CD4-positive, CD25-positive, alpha-beta regulatory T cell (primary cell): Measurements from ENCODE around the gene FOXP1. TPM values are rescaled to one million over a fixed set of nuclear protein-coding genes. Genes with fewer than 3 reads are reported as not detected.

Experiments used
- ATAC-seq, 2 donors: fragments of 150-1000 bp; cut with Tn5 transposase; one replicate each; pipeline ENCODE4 v1.10.0; 2021; ENCODE audit warnings: low read depth in 2 of 2, moderate number of reproducible peaks in 2 of 2, moderate library complexity in 1 of 2
- DNase-seq, 3 donors: peaks; one replicate each; pipeline versions ENCODE4 v3.0.0 to v3.0.0-alpha.2; 2012 to 2022; ENCODE audit warnings: mixed read lengths in 1 of 3
- H3K27ac ChIP-seq: one replicate; pipeline ENCODE4 v1.7.0; 2013; ENCODE audit warnings: mild to moderate bottlenecking, low read length; ENCODE audit not compliant: insufficient read depth, poor library complexity, severe bottlenecking
- H3K27me3 ChIP-seq: one replicate; pipeline ENCODE4 v1.7.0; 2013; ENCODE audit warnings: low read length; ENCODE audit not compliant: control insufficient read depth, insufficient read depth
- H3K36me3 ChIP-seq: one replicate; pipeline ENCODE4 v1.7.0; 2013; ENCODE audit warnings: mild to moderate bottlenecking, low read length, moderate library complexity; ENCODE audit not compliant: control insufficient read depth, insufficient read depth
- H3K4me1 ChIP-seq: 2 replicates; pipeline ENCODE4 v1.7.0; 2013; ENCODE audit warnings: mild to moderate bottlenecking, low read length; ENCODE audit not compliant: insufficient read depth, control insufficient read depth, poor library complexity, severe bottlenecking
- H3K4me3 ChIP-seq: one replicate; pipeline ENCODE4 v1.7.0; 2013; ENCODE audit warnings: low read depth, mild to moderate bottlenecking, low read length, moderate library complexity
- H3K9me3 ChIP-seq, 2 experiments: 1 replicate in 1 of 2; 2 replicates in 1 of 2; pipeline ENCODE4 v1.7.0; 2013; ENCODE audit warnings: low read length in 2 of 2, mild to moderate bottlenecking in 1 of 2, moderate library complexity in 1 of 2; ENCODE audit not compliant: control insufficient read depth in 2 of 2
- H3K27ac Mint-ChIP-seq, 3 donors: one replicate each; pipeline ENCODE4 v1.8.0; 2020 to 2022; ENCODE audit warnings: mild to moderate bottlenecking in 3 of 3, mixed read lengths in 3 of 3, moderate library complexity in 2 of 3
- H3K27me3 Mint-ChIP-seq: one replicate; pipeline ENCODE4 v1.8.0; 2022; ENCODE audit warnings: mild to moderate bottlenecking, mixed read lengths
- H3K36me3 Mint-ChIP-seq: one replicate; pipeline ENCODE4 v1.8.0; 2020; ENCODE audit warnings: mixed read lengths
- H3K4me1 Mint-ChIP-seq, 4 donors: one replicate each; pipeline ENCODE4 v1.8.0; 2020 to 2022; ENCODE audit warnings: mixed read lengths in 4 of 4, mild to moderate bottlenecking in 1 of 4
- H3K4me3 Mint-ChIP-seq, 4 donors: one replicate each; pipeline ENCODE4 v1.8.0; 2020 to 2022; ENCODE audit warnings: mild to moderate bottlenecking in 4 of 4, mixed read lengths in 4 of 4, moderate library complexity in 3 of 4
- H3K9me3 Mint-ChIP-seq, 7 donors: one replicate each; pipeline ENCODE4 v1.8.0; 2020 to 2022; ENCODE audit warnings: mixed read lengths in 7 of 7, mild to moderate bottlenecking in 3 of 7, moderate library complexity in 2 of 7
- polyA plus RNA-seq, 4 donors: library from polyadenylated mRNA; unstranded; fragments of 300-500 nt; fragmentation: Illumina TruSeq; gene quantifications; one replicate each; pipeline ENCODE4 v1.2.3, GENCODE V29; 2021
- total RNA-seq: library from RNA; stranded (reverse); gene quantifications from one replicate; pipeline ENCODE4 v1.2.3, GENCODE V29; 2022

The FOXP1 gene
- total and polyA plus RNA-seq, 5 donors from 2014 or later = 301 to 599 (median 346) TPM

GRCh38 chr3:71088019-71088708, 495.4 kb downstream of the FOXP1 start:
- H3K4me3 Mint-ChIP-seq = peak overlapping the region; percentile 27 to 80 (median 69)
- no peak for DNase-seq
- H3K36me3 Mint-ChIP-seq = peaks cover 44% of the 10 kb centered on the region
- peak overlapping the region; percentile 85 to 94 (median 93) for H3K27ac Mint-ChIP-seq
- peak overlapping the region; percentile 70 for H3K27ac ChIP-seq
- ATAC-seq = no peak
- peaks cover 74% of the 10 kb centered on the region for H3K4me1 ChIP-seq
- peaks cover 34 to 93% (median 66%) of the 10 kb centered on the region in 4 donors for H3K4me1 Mint-ChIP-seq
- no peaks in the 10 kb centered on the region for H3K27me3 Mint-ChIP-seq
- H3K9me3 Mint-ChIP-seq = peaks cover 0 to 2% (median 0%) of the 10 kb centered on the region in 7 donors
- no peaks in the 10 kb centered on the region for H3K9me3 ChIP-seq
- peak overlapping the region; percentile 66 for H3K4me3 ChIP-seq
- peaks cover 22% of the 10 kb centered on the region for H3K36me3 ChIP-seq
- H3K27me3 ChIP-seq = no peaks in the 10 kb centered on the region

- Mint-ChIP-seq H3K27ac (peak overlapping the region; percentile 85 to 94 (median 93)), H3K36me3 (peaks cover 42% of the 10 kb centered on the region), H3K4me3 (peak overlapping the region; percentile 27 to 80 (median 73)), H3K4me1 (peaks cover 30 to 93% (median 67%) of the 10 kb centered on the region in 4 donors), H3K27me3 (no peaks in the 10 kb centered on the region), H3K9me3 (peaks cover 0 to 3% (median 0%) of the 10 kb centered on the region in 7 donors)
- peak; percentile 73 to 80 for ATAC-seq
- Histone ChIP-seq H3K27ac (peak overlapping the region; percentile 70), H3K27me3 (no peaks in the 10 kb centered on the region), H3K4me3 (peak overlapping the region; percentile 66), H3K36me3 (peaks cover 23% of the 10 kb centered on the region), H3K4me1 (peaks cover 69% of the 10 kb centered on the region), H3K9me3 (no peaks in the 10 kb centered on the region)
- peak; percentile 35 to 86 (median 83) for DNase-seq
Observed at GRCh38 chr3:71087143-71088018, 496.1 kb downstream of the FOXP1 start.

- peaks cover 72% of the 10 kb centered on the region for H3K4me1 ChIP-seq
- Mint-ChIP-seq H3K27ac (peak overlapping the region; percentile 85 to 94 (median 93)), H3K4me3 (peak overlapping the region; percentile 0 to 80 (median 73)), H3K4me1 (peaks cover 30 to 89% (median 66%) of the 10 kb centered on the region in 4 donors), H3K27me3 (no peaks in the 10 kb centered on the region), H3K9me3 (peaks cover 0 to 3% (median 0%) of the 10 kb centered on the region in 7 donors), H3K36me3 (peaks cover 42% of the 10 kb centered on the region)
- ATAC-seq (no peak), DNase-seq (no peak)
- no peaks in the 10 kb centered on the region for H3K27me3 ChIP-seq
- peaks cover 23% of the 10 kb centered on the region for H3K36me3 ChIP-seq
- no peaks in the 10 kb centered on the region for H3K9me3 ChIP-seq
- peak overlapping the region; percentile 70 for H3K27ac ChIP-seq
- peak overlapping the region; percentile 66 for H3K4me3 ChIP-seq
Observed at GRCh38 chr3:71086777-71087142, 496.8 kb downstream of the FOXP1 start.

- Histone ChIP-seq H3K36me3 (peaks cover 15% of the 10 kb centered on the region), H3K4me3 (peak overlapping the region; percentile 29), H3K27me3 (no peaks in the 10 kb centered on the region), H3K27ac (peak overlapping the region; percentile 35), H3K4me1 (peaks cover 82% of the 10 kb centered on the region), H3K9me3 (no peaks in the 10 kb centered on the region)
- DNase-seq = no peak
- Mint-ChIP-seq H3K4me3 (peak overlapping the region in 3 of 4 donors; percentile 3 to 66 (median 66)), H3K4me1 (peaks cover 47 to 91% (median 73%) of the 10 kb centered on the region in 4 donors), H3K27ac (peak overlapping the region; percentile 76 to 92 (median 91)), H3K9me3 (peaks cover 0 to 3% (median 0%) of the 10 kb centered on the region in 7 donors), H3K27me3 (no peaks in the 10 kb centered on the region), H3K36me3 (peaks cover 24% of the 10 kb centered on the region)
- no peak for ATAC-seq
Observed at GRCh38 chr3:71083726-71084131, 499.8 kb downstream of the FOXP1 start.

- peaks cover 80% of the 10 kb centered on the region for H3K4me1 ChIP-seq
Observed at GRCh38 chr3:71082833-71083232, 500.7 kb downstream of the FOXP1 start.

GRCh38 chr3:71080517-71081083, 502.9 kb downstream of the FOXP1 start:
- peaks cover 68% of the 10 kb centered on the region for H3K4me1 ChIP-seq
- peaks cover 0 to 1% (median 0%) of the 10 kb centered on the region in 7 donors for H3K9me3 Mint-ChIP-seq
- no peaks in the 10 kb centered on the region for H3K9me3 ChIP-seq
- peaks cover 23% of the 10 kb centered on the region for H3K36me3 Mint-ChIP-seq
- peak overlapping the region; percentile 81 to 95 (median 83) for H3K27ac Mint-ChIP-seq
- H3K27me3 ChIP-seq = no peaks in the 10 kb centered on the region
- ATAC-seq (no peak), DNase-seq (peak in 1 of 3 donors; percentile 40)
- peak overlapping the region; percentile 64 for H3K27ac ChIP-seq
- H3K4me3 Mint-ChIP-seq = peak overlapping the region; percentile 43 to 80 (median 64)
- H3K4me3 ChIP-seq = peak overlapping the region; percentile 34
- no peaks in the 10 kb centered on the region for H3K27me3 Mint-ChIP-seq
- peaks cover 59 to 93% (median 74%) of the 10 kb centered on the region in 4 donors for H3K4me1 Mint-ChIP-seq
- peaks cover 13% of the 10 kb centered on the region for H3K36me3 ChIP-seq

More at GRCh38 chr3:71082833-71083232, 500.7 kb downstream of the FOXP1 start:
- ATAC-seq = no peak
- Histone ChIP-seq H3K27me3 (no peaks in the 10 kb centered on the region), H3K9me3 (no peaks in the 10 kb centered on the region), H3K27ac (peak overlapping the region; percentile 35), H3K36me3 (peaks cover 15% of the 10 kb centered on the region), H3K4me3 (no peak overlapping the region)
- DNase-seq = no peak
- Mint-ChIP-seq H3K27me3 (no peaks in the 10 kb centered on the region), H3K27ac (peak overlapping the region; percentile 54 to 92 (median 76)), H3K4me3 (peak overlapping the region in 1 of 4 donors; percentile 62), H3K36me3 (peaks cover 24% of the 10 kb centered on the region), H3K4me1 (peaks cover 52 to 91% (median 74%) of the 10 kb centered on the region in 4 donors), H3K9me3 (peaks cover 0 to 3% (median 0%) of the 10 kb centered on the region in 7 donors)
